ENCODE data around the gene ATP6AP2. TPM values are rescaled to one million over a fixed set of nuclear protein-coding genes. Genes with fewer than 3 reads are reported as not detected.

The ATP6AP2 gene
- total RNA-seq, 2 experiments from 2014 or later, result 72.3 to 76.5 TPM

DNA sequence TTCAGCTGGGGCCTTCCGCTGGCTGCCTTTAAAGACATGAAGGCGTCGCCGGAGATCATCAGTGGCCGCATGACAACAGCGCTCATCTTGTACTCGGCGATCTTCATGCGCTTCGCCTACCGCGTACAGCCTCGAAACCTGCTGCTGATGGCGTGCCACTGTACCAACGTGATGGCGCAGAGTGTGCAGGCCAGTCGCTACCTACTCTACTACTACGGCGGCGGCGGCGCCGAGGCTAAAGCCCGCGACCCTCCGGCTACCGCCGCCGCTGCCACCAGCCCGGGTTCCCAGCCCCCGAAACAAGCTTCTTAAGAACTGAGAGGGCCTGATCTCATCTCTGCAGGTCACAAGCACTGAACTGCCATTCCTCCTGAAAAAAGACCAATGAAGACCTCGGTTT, 42.9 kb downstream of the ATP6AP2 start:
- no peak for DNase-seq
- no peaks in the 10 kb centered on the region for H3K9me3 Mint-ChIP-seq
- H3K36me3 Mint-ChIP-seq (ENCODE audit: low read depth), result peaks cover 8% of the 10 kb centered on the region
- H3K27ac Mint-ChIP-seq, result no peak overlapping the region
- no peak overlapping the region for H3K4me3 Mint-ChIP-seq
- H3K27me3 Mint-ChIP-seq, result no peaks in the 10 kb centered on the region
- no peaks in the 10 kb centered on the region for H3K4me1 Mint-ChIP-seq
- CTCF ChIA-PET, result no interaction called here
- POLR2A ChIA-PET, result no interaction called here

DNA sequence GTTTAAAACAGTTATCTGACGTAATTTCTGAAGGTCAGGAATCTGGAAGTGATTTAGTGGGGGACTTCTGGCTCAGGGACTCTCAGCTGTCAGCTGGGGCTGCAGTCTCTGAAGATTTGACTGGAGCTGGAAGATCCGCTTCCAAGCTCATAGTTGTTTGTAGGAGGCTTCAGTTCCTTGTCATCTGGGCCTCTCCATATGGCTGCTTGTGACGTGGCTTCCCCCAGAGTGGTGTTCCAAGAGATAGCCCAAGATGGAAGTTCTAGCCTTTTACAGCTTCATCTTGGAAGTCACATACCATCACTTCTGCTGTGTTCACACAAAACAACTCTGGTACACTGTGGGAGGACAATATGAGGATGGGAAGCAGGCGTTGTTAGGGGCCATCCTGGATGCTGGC, 44.5 kb downstream of the ATP6AP2 start:
- Mint-ChIP-seq H3K27ac (no peak overlapping the region), H3K27me3 (no peaks in the 10 kb centered on the region), H3K4me3 (no peak overlapping the region), H3K36me3 (ENCODE audit: low read depth) (peaks cover 10% of the 10 kb centered on the region), H3K4me1 (no peaks in the 10 kb centered on the region), H3K9me3 (no peaks in the 10 kb centered on the region)
- ChIA-PET CTCF (interaction anchor here (0.7 kb wide), 1 partner anchor 14 kb away, joined by 5 read pairs; no protein-coding TSS in a partner anchor), POLR2A (no interaction called here)
- DNase-seq, result no peak

DNA sequence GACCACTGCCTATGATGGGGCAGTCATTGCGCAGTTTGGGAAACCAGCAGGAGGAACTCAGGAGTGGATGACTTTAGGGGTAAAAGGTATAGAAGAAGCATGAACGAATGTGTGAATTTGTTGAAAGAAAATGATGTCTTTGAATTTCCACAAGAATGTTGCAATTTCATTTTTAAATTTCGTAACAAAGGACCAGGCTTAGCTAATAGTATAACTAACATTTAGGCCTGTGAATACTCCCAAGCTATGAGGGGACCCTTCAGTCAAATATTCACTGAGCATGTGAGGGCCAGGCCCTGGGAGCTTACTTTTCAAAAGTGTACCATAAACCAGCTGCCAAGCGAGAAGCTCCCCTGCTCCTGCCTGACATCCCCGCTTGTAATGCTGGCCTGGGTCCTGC, 47.7 kb downstream of the ATP6AP2 start:
- POLR2A ChIA-PET, result no interaction called here
- peaks cover 26% of the 10 kb centered on the region for H3K36me3 Mint-ChIP-seq (ENCODE audit: low read depth)
- no peaks in the 10 kb centered on the region for H3K27me3 Mint-ChIP-seq

GRCh38 chrX:40632199-40632598, 51.4 kb downstream of the ATP6AP2 start:
- ChIA-PET POLR2A (interaction anchor here (0.6 kb wide), 1 partner anchor 12 kb away, joined by 3 read pairs; no protein-coding TSS in a partner anchor), CTCF (interaction anchor here (1.2 to 1.3 kb wide), 2 partner anchors 11 to 140 kb away, joined by 3 to 7 read pairs; no protein-coding TSS in a partner anchor)
- H3K9me3 Mint-ChIP-seq, result no peaks in the 10 kb centered on the region
- DNase-seq, result no peak
- H3K36me3 Mint-ChIP-seq (ENCODE audit: low read depth), result peaks cover 49% of the 10 kb centered on the region
- peaks cover 7% of the 10 kb centered on the region for H3K4me1 Mint-ChIP-seq
- no peaks in the 10 kb centered on the region for H3K27me3 Mint-ChIP-seq
- no peak overlapping the region for H3K4me3 Mint-ChIP-seq
- H3K27ac Mint-ChIP-seq, result no peak overlapping the region

More for the DNA sequence above, 47.7 kb downstream of the ATP6AP2 start:
- Mint-ChIP-seq H3K27ac (no peak overlapping the region), H3K4me1 (peaks cover 6% of the 10 kb centered on the region), H3K4me3 (no peak overlapping the region), H3K9me3 (no peaks in the 10 kb centered on the region)
- no peak for DNase-seq
- CTCF ChIA-PET, result interaction anchor here (0.6 kb wide), 4 partner anchors 26 to 1825 kb away, joined by 3 to 6 read pairs (median 4); no protein-coding TSS in a partner anchor

GRCh38 chrX:40637687-40638086, 56.9 kb downstream of the ATP6AP2 start:
- peaks cover 45% of the 10 kb centered on the region for H3K36me3 Mint-ChIP-seq (ENCODE audit: low read depth)
- no peak for DNase-seq
- ChIA-PET CTCF (interaction anchor here (1.1 kb wide), 1 partner anchor 14 kb away, joined by 3 read pairs; no protein-coding TSS in a partner anchor), POLR2A (no interaction called here)
- H3K27me3 Mint-ChIP-seq, result no peaks in the 10 kb centered on the region
- peaks cover 14% of the 10 kb centered on the region for H3K4me1 Mint-ChIP-seq
- H3K27ac Mint-ChIP-seq, result no peak overlapping the region
- no peaks in the 10 kb centered on the region for H3K9me3 Mint-ChIP-seq
- H3K4me3 Mint-ChIP-seq, result no peak overlapping the region

GRCh38 chrX:40644176-40644575, 63.4 kb downstream of the ATP6AP2 start:
- Mint-ChIP-seq H3K4me1 (peaks cover 26% of the 10 kb centered on the region), H3K9me3 (no peaks in the 10 kb centered on the region), H3K4me3 (peak overlapping the region; percentile 89), H3K36me3 (ENCODE audit: low read depth) (peaks cover 25% of the 10 kb centered on the region), H3K27ac (peak overlapping the region; percentile 95), H3K27me3 (no peaks in the 10 kb centered on the region)
- CTCF ChIA-PET, result interaction anchor here (0.5 to 1.9 kb wide), 4 partner anchors 8 to 100 kb away, joined by 3 to 6 read pairs (median 4); no protein-coding TSS in a partner anchor
- POLR2A ChIA-PET, result interaction anchor here (0.7 kb wide), 1 partner anchor 12 kb away, joined by 3 read pairs; no protein-coding TSS in a partner anchor
- DNase-seq, result no peak

DNA sequence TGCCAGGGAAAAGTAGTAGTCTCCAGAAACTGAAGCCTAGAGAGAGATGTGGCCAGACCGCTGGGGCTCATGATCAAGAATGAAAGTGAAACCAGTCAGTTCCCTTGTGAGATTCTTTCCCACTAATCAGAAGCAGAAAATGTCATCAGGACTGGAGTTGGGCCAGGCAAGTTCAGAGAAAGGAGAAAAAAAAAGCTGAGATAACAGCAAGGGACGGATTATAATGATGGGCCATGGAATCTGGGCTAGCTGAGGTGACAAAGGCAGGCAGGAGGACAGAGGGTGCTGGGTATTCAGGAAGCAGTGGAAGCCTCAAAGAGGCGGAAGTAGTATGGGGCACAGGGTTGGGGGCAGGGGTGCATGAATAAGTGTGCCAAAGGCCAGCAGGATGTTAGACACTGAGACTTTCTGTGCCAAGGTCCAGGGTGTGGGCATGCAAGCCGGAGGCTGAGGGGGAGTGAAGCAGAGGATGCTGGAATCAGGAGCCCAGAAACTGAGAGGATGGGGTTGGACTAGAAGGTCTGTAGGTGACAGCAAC, 64.1 kb downstream of the ATP6AP2 start:
- peak; percentile 58 for DNase-seq
- POLR2A ChIA-PET, result no interaction called here
- Mint-ChIP-seq H3K4me3 (peak overlapping the region; percentile 89), H3K36me3 (ENCODE audit: low read depth) (peaks cover 21% of the 10 kb centered on the region), H3K4me1 (peaks cover 26% of the 10 kb centered on the region), H3K27ac (peak overlapping the region; percentile 95), H3K27me3 (no peaks in the 10 kb centered on the region), H3K9me3 (no peaks in the 10 kb centered on the region)
- CTCF ChIA-PET, result interaction anchor here (1.7 to 1.9 kb wide), 2 partner anchors 9 to 11 kb away, joined by 3 to 6 read pairs; no protein-coding TSS in a partner anchor

- ChIA-PET POLR2A (interaction anchor here (0.9 kb wide), 1 partner anchor 881 kb away, joined by 5 read pairs; no protein-coding TSS in a partner anchor), CTCF (interaction anchor here (0.5 to 1.7 kb wide), 3 partner anchors 13 to 720 kb away, joined by 3 to 4 read pairs (median 3); no protein-coding TSS in a partner anchor)
- H3K4me1 Mint-ChIP-seq, result peaks cover 27% of the 10 kb centered on the region
- H3K4me3 Mint-ChIP-seq, result peak overlapping the region; percentile 98
- DNase-seq, result peak; percentile 31
- peak overlapping the region; percentile 97 for H3K27ac Mint-ChIP-seq
- H3K36me3 Mint-ChIP-seq (ENCODE audit: low read depth), result peaks cover 22% of the 10 kb centered on the region
- no peaks in the 10 kb centered on the region for H3K9me3 Mint-ChIP-seq
- H3K27me3 Mint-ChIP-seq, result no peaks in the 10 kb centered on the region
Observed at GRCh38 chrX:40646489-40647306, 65.9 kb downstream of the ATP6AP2 start.

- peak; percentile 90 for DNase-seq
- H3K27ac Mint-ChIP-seq, result peak within 1 kb of the TSS; percentile 97
- peak within 1 kb of the TSS; percentile 98 for H3K4me3 Mint-ChIP-seq
- CTCF ChIA-PET, result interaction anchor here (1.1 to 1.3 kb wide), 2 partner anchors 147 to 468 kb away, joined by 3 read pairs; no protein-coding TSS in a partner anchor
- H3K4me1 Mint-ChIP-seq, result peaks cover 19% of the 10 kb centered on the region
- no peaks in the 10 kb centered on the region for H3K9me3 Mint-ChIP-seq
- POLR2A ChIA-PET, result no interaction called here
- H3K36me3 Mint-ChIP-seq (ENCODE audit: low read depth), result peaks cover 21% of the 10 kb centered on the region
- no peaks in the 10 kb centered on the region for H3K27me3 Mint-ChIP-seq
Observed at GRCh38 chrX:40647307-40648197, 66.8 kb downstream of the ATP6AP2 start, which contains the start of gene CXorf38. TSS of gene CXorf38 (minus strand) at chrX:40647561. CDS start at chrX:40647520, 41 bp downstream.

DNA sequence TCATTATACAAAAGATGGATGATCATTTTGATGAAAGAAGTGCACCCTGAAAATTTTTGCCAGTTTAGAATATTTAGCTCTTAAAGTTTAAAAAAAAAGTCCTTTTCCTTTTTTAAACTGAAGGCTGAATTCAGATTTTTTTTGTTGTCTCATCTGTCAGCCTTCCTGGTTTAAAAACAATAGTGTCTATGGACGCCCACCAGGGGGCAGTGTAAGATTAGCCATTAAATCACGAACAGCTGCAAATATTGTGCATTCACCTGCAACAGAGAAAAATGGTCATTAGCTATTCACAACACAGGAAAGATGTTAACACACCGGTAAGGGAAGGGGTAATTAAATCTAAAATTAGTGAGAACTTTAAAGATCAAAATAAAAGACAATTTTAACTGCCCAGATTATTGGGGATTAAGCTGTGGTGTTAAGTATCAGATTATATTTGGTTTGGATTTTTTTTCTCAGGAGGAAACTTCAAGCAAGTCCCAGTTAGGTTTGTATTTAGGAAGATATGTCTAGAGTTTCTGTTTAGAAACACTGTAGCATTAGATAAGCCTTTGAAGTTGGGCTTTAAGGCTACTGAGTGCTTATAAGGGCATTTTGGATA, 71.0 kb downstream of the ATP6AP2 start:
- POLR2A ChIA-PET, result no interaction called here
- no peak overlapping the region for H3K4me3 Mint-ChIP-seq
- peaks cover 5% of the 10 kb centered on the region for H3K4me1 Mint-ChIP-seq
- no peaks in the 10 kb centered on the region for H3K27me3 Mint-ChIP-seq
- CTCF ChIA-PET, result interaction anchor here (0.5 to 2.4 kb wide), 15 partner anchors 13 to 711 kb away, joined by 3 to 10 read pairs (median 3); partner anchors contain the start of gene MED14
- peak; percentile 78 for DNase-seq
- H3K9me3 Mint-ChIP-seq, result no peaks in the 10 kb centered on the region
- H3K36me3 Mint-ChIP-seq (ENCODE audit: low read depth), result peaks cover 11% of the 10 kb centered on the region
- no peak overlapping the region for H3K27ac Mint-ChIP-seq

DNA sequence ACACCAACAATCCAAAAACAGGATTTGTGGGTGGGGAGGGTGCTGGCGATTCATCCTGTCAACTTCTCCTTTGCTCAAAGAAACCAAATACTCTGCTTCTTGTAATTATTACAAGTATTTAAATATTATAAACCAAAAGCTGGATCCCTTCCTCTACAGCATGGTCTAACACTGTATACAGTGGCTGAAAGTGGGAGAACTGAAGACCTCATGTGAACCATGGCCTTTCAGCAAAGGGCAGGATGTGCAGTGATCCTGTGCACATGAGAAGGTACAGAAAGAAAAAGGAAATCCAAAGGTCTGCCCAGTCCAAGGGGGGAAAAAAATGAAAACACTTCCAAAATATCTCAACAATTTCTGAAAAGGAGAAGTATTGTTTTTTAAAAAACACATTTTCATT, 71.9 kb downstream of the ATP6AP2 start:
- POLR2A ChIA-PET, result no interaction called here
- H3K4me3 Mint-ChIP-seq, result no peak overlapping the region

GRCh38 chrX:40653535-40653934, 72.8 kb downstream of the ATP6AP2 start:
- POLR2A ChIA-PET, result no interaction called here
- Mint-ChIP-seq H3K36me3 (ENCODE audit: low read depth) (peaks cover 11% of the 10 kb centered on the region), H3K4me1 (peaks cover 2% of the 10 kb centered on the region)

More for the DNA sequence above, 71.9 kb downstream of the ATP6AP2 start:
- no peak for DNase-seq
- CTCF ChIA-PET, result interaction anchor here (0.8 to 2.4 kb wide), 6 partner anchors 14 to 155 kb away, joined by 3 to 10 read pairs (median 4); partner anchors contain the start of gene MED14
- Mint-ChIP-seq H3K4me1 (peaks cover 4% of the 10 kb centered on the region), H3K27ac (no peak overlapping the region), H3K27me3 (no peaks in the 10 kb centered on the region), H3K9me3 (no peaks in the 10 kb centered on the region), H3K36me3 (ENCODE audit: low read depth) (peaks cover 11% of the 10 kb centered on the region)

More at GRCh38 chrX:40653535-40653934, 72.8 kb downstream of the ATP6AP2 start:
- no peak overlapping the region for H3K27ac Mint-ChIP-seq
- no peaks in the 10 kb centered on the region for H3K27me3 Mint-ChIP-seq
- CTCF ChIA-PET, result interaction anchor here (0.6 to 1.1 kb wide), 3 partner anchors 15 to 232 kb away, joined by 3 to 4 read pairs (median 3); no protein-coding TSS in a partner anchor
- H3K9me3 Mint-ChIP-seq, result no peaks in the 10 kb centered on the region
- no peak for DNase-seq
- no peak overlapping the region for H3K4me3 Mint-ChIP-seq

All from activated CD4-positive, alpha-beta T cell treated with anti-CD3 and anti-CD28 coated beads, Interleukin-2, amount 10 ng/mL, durations not matched to agents 7 days and 5 days (primary cell).